HCT116 (cell line): ENCODE measurements around the gene COPZ1. TPM values are rescaled to one million over a fixed set of nuclear protein-coding genes. Genes with fewer than 3 reads are reported as not detected.

Experiments used
- ATAC-seq: fragments of 200-7000 bp; cut with Tn5 transposase; 2 replicates; pipeline ENCODE4 v1.9.1; 2020; ENCODE audit warnings: mild to moderate bottlenecking, moderate library complexity
- BruUV-seq: library from RNA; stranded (reverse); fragments of 400-500 nt; replicated peaks from 2 replicates; lab custom pipeline; 2021; lab: Mats Ljungman, UMichigan
- CTCF ChIA-PET: fragments of 300-600 bp; sonication (Branson Sonifier 250); formaldehyde crosslinking; loops from one replicate; lab custom pipeline; 2021; ENCODE audit warnings: antibody characterized with exemption; lab: Charles Lee
- POLR2A ChIA-PET: fragments of 300-600, 350-600 bp; sonication (Branson Sonifier 250); formaldehyde crosslinking; loops from one replicate; lab custom pipeline; 2021; ENCODE audit warnings: antibody characterized with exemption; lab: Charles Lee
- RAD21 ChIA-PET, 2 experiments: fragments of 300-600 bp; sonication (Branson Sonifier 250); formaldehyde crosslinking; loops; one replicate each; lab custom pipeline; 2023; ENCODE audit warnings: low total read pairs in 2 of 2; ENCODE audit not compliant: uncharacterized antibody in 2 of 2, unreplicated experiment in 2 of 2, low non-redundant PET in 1 of 2; lab: Charles Lee
- DNase-seq: peaks from one replicate; pipeline ENCODE4 v3.0.0-alpha.2; 2010; ENCODE audit warnings: low read depth, low spot score
- H2AFZ ChIP-seq: fragments of 200-600 bp; shearing (Covaris generic), sonication (generic); 2 replicates; pipeline ENCODE4 v1.6.1; 2017; ENCODE audit warnings: low read depth, mixed run types, mixed read lengths, antibody characterized with exemption, low read length; ENCODE audit not compliant: poor library complexity, severe bottlenecking
- H3K27ac ChIP-seq: 2 replicates; pipeline ENCODE4 v1.5.1; 2012; ENCODE audit warnings: low read depth, low read length
- H3K27me3 ChIP-seq: fragments of 200-600 bp; sonication (generic); 2 replicates; pipeline ENCODE4 v1.6.1; 2016; ENCODE audit warnings: mixed run types, low read length, mixed read lengths; ENCODE audit not compliant: insufficient read depth
- H3K36me3 ChIP-seq, 2 experiments: fragments of 200-500 bp in 1 of 2; fragments of 200-600 bp in 1 of 2; sonication (Bioruptor generic) in 1 of 2; sonication (generic) in 1 of 2; 2 replicates each; pipeline versions ENCODE4 v1.5.1 to v1.6.1; 2014 to 2016; ENCODE audit warnings: low read length in 2 of 2, inconsistent platforms in 1 of 2, mixed read lengths in 1 of 2, mixed run types in 1 of 2; ENCODE audit not compliant: insufficient read depth in 2 of 2, control insufficient read depth in 1 of 2
- H3K4me1 ChIP-seq, 2 experiments: fragments of 200-600 bp in 1 of 2; sonication (generic) in 1 of 2; 2 replicates each; pipeline versions ENCODE4 v1.5.1 to v1.6.1; 2012 to 2017; ENCODE audit warnings: low read length in 2 of 2, inconsistent platforms in 1 of 2, mild to moderate bottlenecking in 1 of 2, mixed read lengths in 1 of 2, mixed run types in 1 of 2, moderate library complexity in 1 of 2; ENCODE audit not compliant: insufficient read depth in 2 of 2, control insufficient read depth in 1 of 2
- H3K4me2 ChIP-seq: fragments of 200-600 bp; sonication (generic); 2 replicates; pipeline ENCODE4 v1.6.1; 2017; ENCODE audit warnings: mixed run types, low read length, mixed read lengths
- H3K4me3 ChIP-seq, 2 experiments: fragments of 200-600 bp in 1 of 2; sonication (generic) in 1 of 2; replicated peaks in 1 of 2; 2 replicates each; pipeline ENCODE4 v1.5.1; 2011 to 2016; ENCODE audit warnings: low read length in 2 of 2, control low read depth in 1 of 2, low read depth in 1 of 2, mild to moderate bottlenecking in 1 of 2, mixed read lengths in 1 of 2, mixed run types in 1 of 2
- H3K79me2 ChIP-seq: fragments of 200-600 bp; sonication (generic); 2 replicates; pipeline ENCODE4 v1.6.1; 2017; ENCODE audit warnings: mild to moderate bottlenecking, mixed run types, low read length, moderate library complexity, mixed read lengths; ENCODE audit not compliant: insufficient read depth
- H3K9ac ChIP-seq: fragments of 200-600 bp; sonication (generic); 2 replicates; pipeline ENCODE4 v1.6.1; 2016; ENCODE audit warnings: low read length, mixed read lengths
- H3K9me2 ChIP-seq: fragments of 200-600 bp; sonication (generic), shearing (Covaris generic); 2 replicates; pipeline ENCODE4 v1.6.1; 2017; ENCODE audit warnings: mixed run types, mild to moderate bottlenecking, moderate library complexity; ENCODE audit not compliant: insufficient read depth
- H3K9me3 ChIP-seq, 2 experiments: fragments of 200-500 bp in 1 of 2; fragments of 200-600 bp in 1 of 2; sonication (Bioruptor generic) in 1 of 2; sonication (generic) in 1 of 2; 2 replicates each; pipeline ENCODE4 v1.6.1; 2014 to 2017; ENCODE audit warnings: low read length in 2 of 2, mixed read lengths in 2 of 2, inconsistent platforms in 1 of 2, low read depth in 1 of 2, mild to moderate bottlenecking in 1 of 2, mixed run types in 1 of 2, moderate library complexity in 1 of 2; ENCODE audit not compliant: control insufficient read depth in 1 of 2, insufficient read depth in 1 of 2
- H4K20me1 ChIP-seq: fragments of 200-600 bp; sonication (generic), shearing (Covaris generic); 2 replicates; pipeline ENCODE4 v1.6.1; 2017; ENCODE audit warnings: mixed run types, mild to moderate bottlenecking, moderate library complexity; ENCODE audit not compliant: insufficient read depth
- EGR1 ChIP-seq: IDR thresholded peaks from 2 replicates; pipeline ENCODE4 v1.6.1; 2012; ENCODE audit warnings: low read depth
- POLR2AphosphoS5 ChIP-seq: IDR thresholded peaks from 2 replicates; pipeline ENCODE4 v1.6.1; 2011; ENCODE audit warnings: mild to moderate bottlenecking, low read depth, low read length, moderate library complexity
- intact Hi-C: fragments of 100-400 bp; cut with micrococcal nuclease; formaldehyde crosslinking; loops from 2 replicates; pipeline ENCODE4 v1.10.0; 2022
- total RNA-seq: library from RNA; stranded (reverse); gene quantifications from one replicate; pipeline ENCODE4 v1.2.1, GENCODE V29; 2021; ENCODE audit not compliant: unreplicated experiment
- TF ChIP-seq, protein P1 (sequence below): IDR thresholded peaks from 2 replicates; pipeline ENCODE4 v1.6.1; 2011; ENCODE audit warnings: mild to moderate bottlenecking, low read length, moderate library complexity; ENCODE audit not compliant: insufficient replicate concordance; ENCODE audit errors: extremely low read depth

The COPZ1 gene
- total RNA-seq, 1 experiment from 2014 or later = 191 TPM

DNA sequence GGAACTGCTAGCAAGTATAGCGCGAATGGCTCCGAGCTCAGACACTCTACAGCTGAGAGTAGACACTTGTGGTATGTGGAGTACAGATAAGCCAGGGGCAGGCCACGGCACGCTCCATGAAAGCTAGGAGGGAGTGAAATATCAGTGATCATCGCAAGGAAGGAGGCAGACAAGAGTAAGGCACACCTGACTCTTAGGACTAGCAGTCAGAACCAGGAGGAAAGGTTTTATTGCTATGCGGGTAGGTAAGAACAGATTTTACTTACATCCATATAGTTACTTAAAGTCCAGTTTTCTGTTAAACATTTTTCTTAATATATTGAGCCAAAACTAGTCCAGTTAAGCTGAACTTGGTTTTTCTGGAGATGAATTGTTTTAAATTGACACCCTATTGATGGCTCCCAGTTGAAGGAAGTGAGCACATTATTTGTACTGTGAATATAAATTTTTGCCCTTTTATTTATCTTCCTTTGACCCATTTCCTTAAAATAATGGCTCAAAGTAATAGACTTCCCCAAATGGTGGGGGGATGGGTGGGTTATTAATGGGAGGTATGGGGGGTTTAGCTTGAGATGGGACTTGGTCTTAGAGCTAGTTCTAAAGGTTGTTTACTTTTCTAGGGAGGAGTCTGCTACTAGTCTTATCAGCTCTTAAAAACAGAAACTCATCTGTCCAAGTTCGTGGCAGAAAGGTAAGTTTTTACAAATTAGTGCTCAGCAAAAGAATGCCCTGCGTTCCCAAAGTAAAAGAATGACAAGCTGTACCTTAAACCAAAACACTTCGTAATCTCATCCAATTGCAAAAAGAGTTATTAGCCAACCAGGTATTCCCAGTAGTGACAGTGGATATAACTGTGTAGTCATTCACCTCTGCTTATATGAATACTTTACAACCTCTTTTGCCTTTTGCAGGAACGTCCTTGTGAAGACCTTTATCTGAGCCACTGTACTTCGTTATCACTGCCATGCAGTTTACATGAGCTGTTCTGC is 38.6 kb upstream of the COPZ1 start:
- Histone ChIP-seq H4K20me1 (peaks cover 55% of the 10 kb centered on the region), H3K4me1 (peaks cover 11 to 65% of the 10 kb centered on the region in 2 experiments; a peak in 3 of 4 replicates)
- TF ChIP-seq POLR2AphosphoS5 (peak; percentile 49), EGR1 (no peak)
- TF ChIP-seq, all 23 proteins: peak for 1
- Histone ChIP-seq H3K4me3 (no peak overlapping the region), H3K36me3 (peaks cover 42 to 58% of the 10 kb centered on the region in 2 experiments), H3K9ac (no peak overlapping the region), H2AFZ (no peak overlapping the region), H3K9me2 (no peaks in the 10 kb centered on the region), H3K9me3 (no peaks in the 10 kb centered on the region), H3K27ac (0 out of 2 replicates have a peak overlapping the region, but pooled peaks have one; percentile 16), H3K27me3 (no peaks in the 10 kb centered on the region), H3K4me2 (0 out of 2 replicates have a peak overlapping the region, but pooled peaks have one; percentile 4), H3K79me2 (peaks cover 50% of the 10 kb centered on the region)
- RAD21 ChIA-PET = no interaction called here
- intact Hi-C loops = loop anchor here (2.0 kb wide), 1 partner anchor 72 kb away; no protein-coding TSS in a partner anchor
- CTCF ChIA-PET = interaction anchor here (0.5 to 2.0 kb wide), 5 partner anchors 8 to 84 kb away, joined by 3 to 10 read pairs (median 3); partner anchors contain the start of gene COPZ1
- DNase-seq (no peak), ATAC-seq (peak; percentile 5; the same call in 1 of the 2 replicates)
- no TSS peak for BruUV-seq
- POLR2A ChIA-PET = interaction anchor here (0.6 to 1.9 kb wide), 11 partner anchors 9 to 834 kb away, joined by 3 to 10 read pairs (median 4); partner anchors contain the start of gene COPZ1

- Histone ChIP-seq H3K27me3 (no peaks in the 10 kb centered on the region), H3K4me1 (peaks cover 8 to 56% of the 10 kb centered on the region in 2 experiments; a peak in 3 of 4 replicates), H3K4me3 (no peak overlapping the region), H3K79me2 (peaks cover 38% of the 10 kb centered on the region), H3K36me3 (peaks cover 36 to 46% of the 10 kb centered on the region in 2 experiments), H3K4me2 (peak overlapping the region; percentile 3; the same call in 1 of the 2 replicates), H3K27ac (peak overlapping the region; percentile 6), H3K9me2 (no peaks in the 10 kb centered on the region), H2AFZ (no peak overlapping the region), H3K9ac (0 out of 2 replicates have a peak overlapping the region, but pooled peaks have one; percentile 4), H3K9me3 (no peaks in the 10 kb centered on the region), H4K20me1 (peaks cover 51% of the 10 kb centered on the region)
- RAD21 ChIA-PET = no interaction called here
- no peak for DNase-seq
- intact Hi-C loops = loop anchor here (2.0 kb wide), 1 partner anchor 71 kb away; no protein-coding TSS in a partner anchor
- no TSS peak for BruUV-seq
- ATAC-seq = peak; percentile 23
- CTCF ChIA-PET = interaction anchor here (0.9 to 2.0 kb wide), 6 partner anchors 8 to 81 kb away, joined by 3 to 10 read pairs (median 4); partner anchors contain the start of genes CBX5 and COPZ1
- TF ChIP-seq, protein P1, sequence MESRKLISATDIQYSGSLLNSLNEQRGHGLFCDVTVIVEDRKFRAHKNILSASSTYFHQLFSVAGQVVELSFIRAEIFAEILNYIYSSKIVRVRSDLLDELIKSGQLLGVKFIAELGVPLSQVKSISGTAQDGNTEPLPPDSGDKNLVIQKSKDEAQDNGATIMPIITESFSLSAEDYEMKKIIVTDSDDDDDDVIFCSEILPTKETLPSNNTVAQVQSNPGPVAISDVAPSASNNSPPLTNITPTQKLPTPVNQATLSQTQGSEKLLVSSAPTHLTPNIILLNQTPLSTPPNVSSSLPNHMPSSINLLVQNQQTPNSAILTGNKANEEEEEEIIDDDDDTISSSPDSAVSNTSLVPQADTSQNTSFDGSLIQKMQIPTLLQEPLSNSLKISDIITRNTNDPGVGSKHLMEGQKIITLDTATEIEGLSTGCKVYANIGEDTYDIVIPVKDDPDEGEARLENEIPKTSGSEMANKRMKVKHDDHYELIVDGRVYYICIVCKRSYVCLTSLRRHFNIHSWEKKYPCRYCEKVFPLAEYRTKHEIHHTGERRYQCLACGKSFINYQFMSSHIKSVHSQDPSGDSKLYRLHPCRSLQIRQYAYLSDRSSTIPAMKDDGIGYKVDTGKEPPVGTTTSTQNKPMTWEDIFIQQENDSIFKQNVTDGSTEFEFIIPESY = no peak
- TF ChIP-seq POLR2AphosphoS5 = peak; percentile 75
- POLR2A ChIA-PET = interaction anchor here (0.9 to 4.8 kb wide), 10 partner anchors 7 to 71 kb away, joined by 3 to 40 read pairs (median 6); partner anchors contain the start of genes CBX5, COPZ1 and HNRNPA1
Measured at GRCh38 chr12:54287261-54288157, 37.4 kb upstream of the COPZ1 start.
